Coronary artery (tissue), 2 donors: ENCODE measurements around the gene PLXNA4.
A peak's percentile ranks its signal among the peaks of the same experiment; 100 is the strongest.

Experiments used
- DNase-seq: peaks from one replicate; pipeline ENCODE4 v3.0.0-alpha.2; 2017; ENCODE audit warnings: low spot score
- H3K27ac ChIP-seq, 2 donors: fragments of 200-600 bp; sonication (generic); one replicate each; pipeline ENCODE4 v1.5.1; 2016 to 2019
- H3K4me3 ChIP-seq: fragments of 200-600 bp; sonication (generic); 2 replicates; pipeline ENCODE4 v1.5.1; 2016; ENCODE audit warnings: mild to moderate bottlenecking, moderate library complexity
- CTCF ChIP-seq: fragments of 200-600 bp; sonication (generic); IDR thresholded peaks from one replicate; pipeline ENCODE4 v1.5.1; 2019; ENCODE audit warnings: antibody characterized with exemption

PLXNA4 gene

DNA sequence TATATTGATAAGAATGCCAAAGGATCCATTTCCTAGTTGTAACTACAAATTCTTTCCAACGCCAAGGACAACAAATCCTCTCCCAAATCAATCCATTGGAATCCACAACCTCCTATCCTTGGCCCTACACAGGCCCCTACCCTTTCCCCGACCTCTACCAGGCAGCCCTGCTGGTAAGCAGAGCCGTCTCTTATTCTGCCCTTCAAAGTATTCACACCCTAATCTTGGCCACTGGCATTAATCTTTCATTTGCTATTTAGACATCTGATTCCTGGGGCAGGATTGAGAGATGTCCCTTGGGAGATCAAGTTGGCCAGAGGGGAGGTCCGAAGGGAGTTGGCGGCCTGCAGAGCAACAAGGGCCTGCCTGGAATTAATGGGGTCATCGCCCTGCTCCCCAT lies 161.4 kb downstream of the PLXNA4 start:
- TF ChIP-seq CTCF: no peak

GRCh38 chr7:132412435-132412834 lies 163.8 kb downstream of the PLXNA4 start:
- no peak for TF ChIP-seq CTCF
- H3K27ac ChIP-seq: no peak overlapping the region
- no peak overlapping the region for H3K4me3 ChIP-seq
- no peak for DNase-seq

More for the DNA sequence above, 161.4 kb downstream of the PLXNA4 start:
- Histone ChIP-seq H3K4me3 (no peak overlapping the region), H3K27ac (no peak overlapping the region)
- no peak for DNase-seq

- no peak for TF ChIP-seq CTCF
- DNase-seq: no peak
- Histone ChIP-seq H3K27ac (no peak overlapping the region), H3K4me3 (no peak overlapping the region)
Measured at GRCh38 chr7:132410861-132411541, 165.3 kb downstream of the PLXNA4 start.

- H3K4me3 ChIP-seq: peak overlapping the region; percentile 23
- H3K27ac ChIP-seq: no peak overlapping the region
- no peak for TF ChIP-seq CTCF
Measured at GRCh38 chr7:132410385-132410784, 165.9 kb downstream of the PLXNA4 start.

GRCh38 chr7:132407764-132408163 lies 168.5 kb downstream of the PLXNA4 start:
- no peak for TF ChIP-seq CTCF
- H3K27ac ChIP-seq: no peak overlapping the region
- no peak overlapping the region for H3K4me3 ChIP-seq

More at GRCh38 chr7:132410385-132410784, 165.9 kb downstream of the PLXNA4 start:
- DNase-seq: no peak

DNA sequence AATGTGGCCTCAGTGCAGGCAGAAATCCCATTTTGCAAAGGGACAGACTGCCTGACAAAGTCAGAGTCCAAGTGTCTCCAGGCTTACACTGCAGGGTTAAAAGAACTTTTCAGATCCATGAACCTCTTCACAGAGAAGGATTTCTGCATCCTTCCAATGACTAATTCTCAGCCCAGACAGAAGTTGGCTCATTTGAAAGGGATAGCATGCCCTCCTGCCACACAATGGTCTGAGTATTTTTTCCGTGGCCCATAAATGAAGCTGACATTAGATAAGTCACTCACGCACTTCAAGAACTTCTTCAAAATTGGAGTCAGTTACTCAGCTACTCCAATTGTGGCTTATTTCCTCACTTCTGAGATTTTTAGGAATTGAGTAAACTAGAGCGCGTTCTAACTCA lies 170.2 kb downstream of the PLXNA4 start:
- H3K27ac ChIP-seq: no peak overlapping the region
- no peak for TF ChIP-seq CTCF
- no peak for DNase-seq
- no peak overlapping the region for H3K4me3 ChIP-seq

More at GRCh38 chr7:132407764-132408163, 168.5 kb downstream of the PLXNA4 start:
- DNase-seq: no peak

DNA sequence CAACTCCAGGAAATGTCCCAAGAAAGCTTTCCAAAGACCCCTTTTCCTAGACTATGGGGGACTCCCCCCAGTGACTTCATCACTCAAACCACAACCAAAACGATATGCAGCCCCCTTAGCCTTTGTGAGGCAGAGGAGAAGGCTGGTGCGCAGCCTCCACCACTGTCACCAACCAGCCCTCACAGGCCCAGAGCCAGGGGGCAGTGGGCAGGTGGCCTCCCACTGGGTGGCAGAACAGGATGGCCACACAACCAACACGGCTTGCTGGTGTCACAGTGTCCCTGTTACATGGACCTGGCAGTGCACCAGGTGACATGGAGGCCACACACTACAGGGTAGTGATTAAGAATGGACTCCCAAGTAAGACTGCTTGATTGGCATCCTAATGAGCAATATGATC lies 172.0 kb downstream of the PLXNA4 start:
- no peak for TF ChIP-seq CTCF
- Histone ChIP-seq H3K4me3 (no peak overlapping the region), H3K27ac (no peak overlapping the region)
- DNase-seq: no peak
